ENCODE measurements around the gene MRPL40.

- TF ChIP-seq, protein P1, sequence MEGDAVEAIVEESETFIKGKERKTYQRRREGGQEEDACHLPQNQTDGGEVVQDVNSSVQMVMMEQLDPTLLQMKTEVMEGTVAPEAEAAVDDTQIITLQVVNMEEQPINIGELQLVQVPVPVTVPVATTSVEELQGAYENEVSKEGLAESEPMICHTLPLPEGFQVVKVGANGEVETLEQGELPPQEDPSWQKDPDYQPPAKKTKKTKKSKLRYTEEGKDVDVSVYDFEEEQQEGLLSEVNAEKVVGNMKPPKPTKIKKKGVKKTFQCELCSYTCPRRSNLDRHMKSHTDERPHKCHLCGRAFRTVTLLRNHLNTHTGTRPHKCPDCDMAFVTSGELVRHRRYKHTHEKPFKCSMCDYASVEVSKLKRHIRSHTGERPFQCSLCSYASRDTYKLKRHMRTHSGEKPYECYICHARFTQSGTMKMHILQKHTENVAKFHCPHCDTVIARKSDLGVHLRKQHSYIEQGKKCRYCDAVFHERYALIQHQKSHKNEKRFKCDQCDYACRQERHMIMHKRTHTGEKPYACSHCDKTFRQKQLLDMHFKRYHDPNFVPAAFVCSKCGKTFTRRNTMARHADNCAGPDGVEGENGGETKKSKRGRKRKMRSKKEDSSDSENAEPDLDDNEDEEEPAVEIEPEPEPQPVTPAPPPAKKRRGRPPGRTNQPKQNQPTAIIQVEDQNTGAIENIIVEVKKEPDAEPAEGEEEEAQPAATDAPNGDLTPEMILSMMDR (IDR thresholded peaks at IDR 0.05) = no peak
- TF ChIP-seq POLR2A (IDR thresholded peaks at IDR 0.05) = no peak
Measured at GRCh38 chr22:19406846-19407245, 25.5 kb upstream of the MRPL40 start.

Data from breast epithelium (tissue), 3 donors.